A673 (cell line): ENCODE data around the gene PUS7. TPM values are rescaled to one million over a fixed set of nuclear protein-coding genes. Genes with fewer than 3 reads are reported as not detected.
A peak's percentile ranks its signal among the peaks of the same experiment; 100 is the strongest.
"Not testable (repeated sequence)": the region's sequence is repeated elsewhere in the genome, so short reads cannot be mapped to it uniquely, and the experiment has no call there.

Experiments
- BruUV-seq: library from RNA; stranded (reverse); fragments of 400-500 nt; replicated peaks from 2 replicates; lab custom pipeline; 2021; lab: Mats Ljungman, UMichigan
- CTCF ChIA-PET: fragments of 300-600 bp; sonication (Branson Sonifier 250); formaldehyde crosslinking; loops from one replicate; lab custom pipeline; 2022; ENCODE audit warnings: antibody characterized with exemption; lab: Charles Lee
- POLR2A ChIA-PET: fragments of 300-600 bp; sonication (Branson Sonifier 250); formaldehyde crosslinking; loops from one replicate; lab custom pipeline; 2022; ENCODE audit warnings: antibody characterized with exemption; ENCODE audit not compliant: low non-redundant PET; lab: Charles Lee
- DNase-seq: peaks from one replicate; pipeline ENCODE4 v3.0.0-alpha.2; 2015; ENCODE audit warnings: low spot score
- H3K27ac ChIP-seq: fragments of 200-600 bp; sonication (generic); 2 replicates; pipeline ENCODE4 v1.5.1; 2016; ENCODE audit warnings: mixed run types, low read depth, mild to moderate bottlenecking, mixed read lengths, antibody characterized with exemption, low read length; ENCODE audit not compliant: poor library complexity, severe bottlenecking
- H3K27me3 ChIP-seq: fragments of 200-600 bp; sonication (generic); replicated peaks from 2 replicates; pipeline ENCODE4 v1.6.1; 2017; ENCODE audit warnings: mixed run types, low read depth, mild to moderate bottlenecking, mixed read lengths, antibody characterized with exemption, low read length; ENCODE audit not compliant: insufficient read depth, poor library complexity
- H3K36me3 ChIP-seq: fragments of 200-600 bp; sonication (generic); 2 replicates; pipeline ENCODE4 v1.6.1; 2016; ENCODE audit warnings: mixed run types, mild to moderate bottlenecking, mixed read lengths, antibody characterized with exemption, low read length; ENCODE audit not compliant: insufficient read depth, poor library complexity, severe bottlenecking
- H3K4me1 ChIP-seq: fragments of 200-600 bp; sonication (generic); 2 replicates; pipeline ENCODE4 v1.6.1; 2017; ENCODE audit warnings: mixed run types, mild to moderate bottlenecking, mixed read lengths, antibody characterized with exemption, low read length; ENCODE audit not compliant: insufficient read depth, poor library complexity, severe bottlenecking
- H3K4me3 ChIP-seq: fragments of 200-600 bp; sonication (generic); 2 replicates; pipeline ENCODE4 v1.5.1; 2016; ENCODE audit warnings: low read depth, mixed run types, mild to moderate bottlenecking, mixed read lengths, low read length; ENCODE audit not compliant: poor library complexity, severe bottlenecking
- H3K9me3 ChIP-seq: fragments of 200-600 bp; sonication (generic); 2 replicates; pipeline ENCODE4 v1.6.1; 2016; ENCODE audit warnings: mixed run types, low read depth, mild to moderate bottlenecking, mixed read lengths, antibody characterized with exemption, low read length; ENCODE audit not compliant: poor library complexity, severe bottlenecking
- CTCF ChIP-seq: fragments of 300-800, 200-600 bp; sonication (generic); conservative IDR thresholded peaks from 2 replicates; pipeline ENCODE4 v1.5.1; 2017; ENCODE audit warnings: low read depth, mild to moderate bottlenecking, antibody characterized with exemption, low read length, moderate library complexity, mixed read lengths
- EZH2 ChIP-seq: fragments of 200-600 bp; sonication (generic); IDR thresholded peaks from 2 replicates; pipeline ENCODE4 v1.6.1; 2017; ENCODE audit warnings: borderline replicate concordance, low read depth, mild to moderate bottlenecking, mixed read lengths, antibody characterized with exemption, low read length; ENCODE audit not compliant: poor library complexity, severe bottlenecking
- intact Hi-C: fragments of 100-400 bp; cut with micrococcal nuclease; formaldehyde crosslinking; loops from one replicate; pipeline ENCODE4 v1.10.0; 2022; ENCODE audit not compliant: unreplicated experiment
- total RNA-seq: library from RNA; stranded (reverse); gene quantifications from 2 replicates; pipeline ENCODE4 v1.2.3, GENCODE V29; 2021

The PUS7 gene
- total RNA-seq, 1 experiment from 2014 or later: 40.8 TPM

DNA sequence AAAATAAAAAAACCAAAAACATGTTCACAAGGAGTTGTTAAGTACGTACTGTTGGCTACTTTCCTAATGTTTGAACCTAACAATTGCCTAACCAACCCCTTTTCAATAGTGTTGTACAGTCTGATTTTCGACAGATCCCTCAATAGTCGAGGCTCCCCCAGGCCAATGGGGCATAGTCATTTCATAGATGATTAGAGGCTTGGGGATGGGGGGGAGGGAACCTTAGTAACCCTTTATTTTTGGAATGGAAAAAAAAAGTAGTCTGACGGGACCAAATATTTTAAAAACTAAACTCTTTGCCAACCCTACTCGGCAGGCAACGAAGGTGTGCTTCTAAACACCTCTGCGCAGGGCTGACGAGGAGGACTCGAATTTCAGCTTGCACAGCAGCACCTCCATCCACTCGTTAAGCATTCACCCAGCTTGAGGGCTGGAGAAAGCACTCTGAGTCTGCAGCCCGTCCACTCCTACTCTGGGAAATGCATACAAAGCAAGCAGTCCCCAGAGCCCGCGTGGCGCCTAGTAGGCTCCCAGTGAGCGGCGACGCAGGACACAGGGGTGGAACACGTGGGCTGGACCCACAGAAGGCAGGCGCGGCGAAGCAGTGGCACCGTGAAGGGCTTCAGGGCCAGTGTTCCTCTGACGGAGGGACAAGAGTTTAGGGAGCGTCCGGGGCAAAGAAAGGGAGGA lies 899 bp downstream of the PUS7 start:
- ChIA-PET CTCF (interaction anchor here (0.6 kb wide), 1 partner anchor 644 kb away, joined by 4 read pairs; no protein-coding TSS in a partner anchor), POLR2A (no interaction called here)
- no peaks in the 10 kb centered on the region for H3K9me3 ChIP-seq
- peak; percentile 80 for DNase-seq
- peak overlapping the region; percentile 84 for H3K27ac ChIP-seq
- peak overlapping the region; percentile 78 for H3K4me3 ChIP-seq
- BruUV-seq: no TSS peak
- no peaks in the 10 kb centered on the region for H3K27me3 ChIP-seq
- H3K36me3 ChIP-seq: peaks cover 7% of the 10 kb centered on the region
- peaks cover 4% of the 10 kb centered on the region for H3K4me1 ChIP-seq
- intact Hi-C loops: no loop called here
- no peak for TF ChIP-seq CTCF

DNA sequence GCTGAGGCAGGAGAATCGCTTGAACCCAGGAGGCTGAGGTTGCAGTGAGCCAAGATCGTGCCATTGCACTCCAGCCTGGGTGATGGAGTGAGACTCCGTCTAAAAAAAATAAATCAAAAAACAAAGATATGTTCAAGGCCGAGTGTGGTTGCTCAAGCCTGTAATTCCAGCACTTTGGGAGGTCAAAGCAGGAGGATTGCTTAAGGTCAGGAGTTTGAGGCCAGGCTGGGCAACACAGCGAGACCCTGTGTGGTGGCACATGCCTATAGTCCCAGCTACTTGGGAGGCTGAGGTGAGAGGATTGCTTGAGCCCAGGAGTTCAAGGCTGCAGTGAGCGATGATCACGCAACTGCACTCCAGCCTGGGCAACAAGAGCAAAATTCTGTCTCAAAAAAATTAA lies 1.5 kb downstream of the PUS7 start:
- H3K4me1 ChIP-seq, H3K27ac ChIP-seq, H3K9me3 ChIP-seq, DNase-seq, POLR2A ChIA-PET, CTCF ChIA-PET, H3K27me3 ChIP-seq, intact Hi-C loops, H3K36me3 ChIP-seq: not testable (repeated sequence)
- H3K4me3 ChIP-seq: peak overlapping the region; percentile 78
- TSS peak; percentile 56 for BruUV-seq

GRCh38 chr7:105519353-105519752 lies 2.7 kb downstream of the PUS7 start:
- CTCF ChIA-PET: interaction anchor here (0.7 kb wide), 1 partner anchor 875 kb away, joined by 3 read pairs; no protein-coding TSS in a partner anchor
- H3K9me3 ChIP-seq: no peaks in the 10 kb centered on the region
- no peak overlapping the region for H3K27ac ChIP-seq
- BruUV-seq: no TSS peak
- H3K27me3 ChIP-seq: no peaks in the 10 kb centered on the region
- no peak for DNase-seq
- TF ChIP-seq CTCF: no peak
- TF ChIP-seq EZH2: no peak
- H3K4me3 ChIP-seq: no peak overlapping the region
- H3K36me3 ChIP-seq: peaks cover 7% of the 10 kb centered on the region
- POLR2A ChIA-PET: no interaction called here
- peaks cover 4% of the 10 kb centered on the region for H3K4me1 ChIP-seq
- intact Hi-C loops: no loop called here

- DNase-seq, POLR2A ChIA-PET, H3K27ac ChIP-seq, CTCF ChIA-PET, H3K9me3 ChIP-seq, H3K36me3 ChIP-seq, H3K27me3 ChIP-seq, intact Hi-C loops, H3K4me3 ChIP-seq, H3K4me1 ChIP-seq, BruUV-seq: not testable (repeated sequence)
Observed at GRCh38 chr7:105515610-105516009, 6.5 kb downstream of the PUS7 start.
